ENCODE results near the gene SCRN1. TPM values are rescaled to one million over a fixed set of nuclear protein-coding genes. Genes with fewer than 3 reads are reported as not detected.

The SCRN1 gene
- total and polyA plus RNA-seq, 2 experiments from 2014 or later, result 15.2 to 66.7 TPM

- TF ChIP-seq, protein P1, sequence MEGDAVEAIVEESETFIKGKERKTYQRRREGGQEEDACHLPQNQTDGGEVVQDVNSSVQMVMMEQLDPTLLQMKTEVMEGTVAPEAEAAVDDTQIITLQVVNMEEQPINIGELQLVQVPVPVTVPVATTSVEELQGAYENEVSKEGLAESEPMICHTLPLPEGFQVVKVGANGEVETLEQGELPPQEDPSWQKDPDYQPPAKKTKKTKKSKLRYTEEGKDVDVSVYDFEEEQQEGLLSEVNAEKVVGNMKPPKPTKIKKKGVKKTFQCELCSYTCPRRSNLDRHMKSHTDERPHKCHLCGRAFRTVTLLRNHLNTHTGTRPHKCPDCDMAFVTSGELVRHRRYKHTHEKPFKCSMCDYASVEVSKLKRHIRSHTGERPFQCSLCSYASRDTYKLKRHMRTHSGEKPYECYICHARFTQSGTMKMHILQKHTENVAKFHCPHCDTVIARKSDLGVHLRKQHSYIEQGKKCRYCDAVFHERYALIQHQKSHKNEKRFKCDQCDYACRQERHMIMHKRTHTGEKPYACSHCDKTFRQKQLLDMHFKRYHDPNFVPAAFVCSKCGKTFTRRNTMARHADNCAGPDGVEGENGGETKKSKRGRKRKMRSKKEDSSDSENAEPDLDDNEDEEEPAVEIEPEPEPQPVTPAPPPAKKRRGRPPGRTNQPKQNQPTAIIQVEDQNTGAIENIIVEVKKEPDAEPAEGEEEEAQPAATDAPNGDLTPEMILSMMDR (conservative IDR thresholded peaks at IDR 0.05; ENCODE audit: low read depth in 2 of 2), result peak in 1 of 2 experiments; percentile 13; a peak in 1 of 4 replicates
- no peak for TF ChIP-seq NANOG (IDR thresholded peaks at IDR 0.05; ENCODE audit: borderline replicate concordance)
- TF ChIP-seq ZNF114 (CRISPR knock-in tag; IDR thresholded peaks at IDR 0.05), result no peak
- no peak for TF ChIP-seq EZH2 (IDR thresholded peaks at IDR 0.05; ENCODE audit: low read depth, unreplicated experiment)
- H3K9me3 Mint-ChIP-seq, result no peaks in the 10 kb centered on the region
- no peaks in the 10 kb centered on the region; the same call in 2 of the 3 replicates for H3K4me1 Mint-ChIP-seq
- H3K36me3 Mint-ChIP-seq (ENCODE audit: low read depth), result peaks cover 10% of the 10 kb centered on the region; the same call in 2 of the 3 replicates
- no peak overlapping the region for H3K27ac Mint-ChIP-seq
- Histone ChIP-seq H3K27me3 (ENCODE audit: insufficient read depth) (no peaks in the 10 kb centered on the region), H3K4me1 (ENCODE audit: insufficient read depth) (no peaks in the 10 kb centered on the region), H3K36me3 (ENCODE audit: insufficient read depth) (peaks cover 4% of the 10 kb centered on the region; the same call in 1 of the 2 replicates), H4K20me1 (replicated peaks; ENCODE audit: insufficient read depth) (peaks cover 15% of the 10 kb centered on the region; the same call in 1 of the 2 replicates), H3F3A (replicated peaks; ENCODE audit: low read depth) (no peaks in the 10 kb centered on the region), H2AFZ (no peak overlapping the region), H3K79me2 (replicated peaks; ENCODE audit: insufficient read depth) (no peaks in the 10 kb centered on the region), H3K4me2 (no peak overlapping the region), H3K27ac (ENCODE audit: low read depth) (no peak overlapping the region), H3K9me2 (ENCODE audit: insufficient read depth) (no peaks in the 10 kb centered on the region), H3K4me3 (no peak overlapping the region)
- H3K4me3 Mint-ChIP-seq, result no peak overlapping the region
- DNase-seq (ENCODE audit: low spot score), result peak; percentile 21
- no peak for ATAC-seq
- peaks cover 2% of the 10 kb centered on the region for H3K27me3 Mint-ChIP-seq (ENCODE audit: insufficient read depth, low read depth, poor library complexity)
Observed at GRCh38 chr7:29924006-29924405, 65.6 kb downstream of the SCRN1 start.

GRCh38 chr7:29922921-29923700 is 66.5 kb downstream of the SCRN1 start:
- H3K9me2 ChIP-seq (ENCODE audit: insufficient read depth), result no peaks in the 10 kb centered on the region

More at GRCh38 chr7:29922921-29923700, 66.5 kb downstream of the SCRN1 start:
- H3K9me3 Mint-ChIP-seq, result no peaks in the 10 kb centered on the region
- no peak overlapping the region for H2AFZ ChIP-seq
- peaks cover 10% of the 10 kb centered on the region; the same call in 2 of the 3 replicates for H3K36me3 Mint-ChIP-seq (ENCODE audit: low read depth)
- DNase-seq (ENCODE audit: low spot score) (no peak), ATAC-seq (no peak)
- H3K4me1 Mint-ChIP-seq, result no peaks in the 10 kb centered on the region; the same call in 2 of the 3 replicates
- H3K36me3 ChIP-seq (ENCODE audit: insufficient read depth), result peaks cover 4% of the 10 kb centered on the region; the same call in 1 of the 2 replicates
- no peak overlapping the region for H3K4me3 Mint-ChIP-seq
- no peak overlapping the region for H3K27ac Mint-ChIP-seq
- peaks cover 15% of the 10 kb centered on the region; the same call in 1 of the 2 replicates for H4K20me1 ChIP-seq (replicated peaks; ENCODE audit: insufficient read depth)
- H3K4me1 ChIP-seq (ENCODE audit: insufficient read depth), result no peaks in the 10 kb centered on the region
- no peaks in the 10 kb centered on the region for H3F3A ChIP-seq (replicated peaks; ENCODE audit: low read depth)
- H3K27me3 Mint-ChIP-seq (ENCODE audit: insufficient read depth, low read depth, poor library complexity), result peaks cover 2% of the 10 kb centered on the region
- no peak overlapping the region for H3K27ac ChIP-seq (ENCODE audit: low read depth)
- no peak overlapping the region for H3K4me2 ChIP-seq
- TF ChIP-seq NANOG (IDR thresholded peaks at IDR 0.05; ENCODE audit: borderline replicate concordance) (no peak), EZH2 (IDR thresholded peaks at IDR 0.05; ENCODE audit: low read depth, unreplicated experiment) (no peak), ETS1 (IDR thresholded peaks at IDR 0.05) (no peak), REST (IDR thresholded peaks at IDR 0.05; ENCODE audit: unreplicated experiment) (no peak), ZNF114 (CRISPR knock-in tag; IDR thresholded peaks at IDR 0.05) (no peak), JUNB (IDR thresholded peaks at IDR 0.05; ENCODE audit: unreplicated experiment) (no peak), STAT1 (IDR thresholded peaks at IDR 0.05; ENCODE audit: unreplicated experiment) (no peak), CREB1 (CRISPR knock-in tag; IDR thresholded peaks at IDR 0.05; ENCODE audit: low read depth) (no peak)
- TF ChIP-seq, protein P1 (conservative IDR thresholded peaks at IDR 0.05; ENCODE audit: low read depth in 2 of 2), result no peak
- H3K79me2 ChIP-seq (replicated peaks; ENCODE audit: insufficient read depth), result no peaks in the 10 kb centered on the region
- H3K27me3 ChIP-seq (ENCODE audit: insufficient read depth), result no peaks in the 10 kb centered on the region
- H3K4me3 ChIP-seq, result no peak overlapping the region

Data from GM23338 (cell line).